Neuron (in vitro differentiated cells): ENCODE measurements around the gene TCF7L1.

Experiments used
- H2AFZ ChIP-seq: one replicate; pipeline ENCODE4 v1.6.1; 2013; ENCODE audit warnings: low read depth, mild to moderate bottlenecking, inconsistent platforms, low read length, moderate library complexity
- H3K27me3 ChIP-seq: one replicate; pipeline ENCODE4 v1.6.1; 2013; ENCODE audit warnings: low read length; ENCODE audit not compliant: insufficient read depth
- H3K36me3 ChIP-seq: one replicate; pipeline ENCODE4 v1.6.1; 2013; ENCODE audit warnings: low read length; ENCODE audit not compliant: insufficient read depth
- H3K4me1 ChIP-seq: one replicate; pipeline ENCODE4 v1.6.1; 2013; ENCODE audit warnings: low read length; ENCODE audit not compliant: insufficient read depth
- H3K4me3 ChIP-seq: 2 replicates; pipeline ENCODE4 v1.5.1; 2013; ENCODE audit warnings: mild to moderate bottlenecking, low read length, moderate library complexity
- H3K9me3 ChIP-seq: one replicate; pipeline ENCODE4 v1.6.1; 2013; ENCODE audit warnings: low read length

Gene TCF7L1

GRCh38 chr2:85283641-85284040, 150.4 kb downstream of the TCF7L1 start:
- no peaks in the 10 kb centered on the region for H3K9me3 ChIP-seq
- H3K36me3 ChIP-seq: peaks cover 27% of the 10 kb centered on the region
- H3K4me3 ChIP-seq: no peak overlapping the region
- H3K27me3 ChIP-seq: no peaks in the 10 kb centered on the region
- no peak overlapping the region for H2AFZ ChIP-seq
- H3K4me1 ChIP-seq: peaks cover 2% of the 10 kb centered on the region

- H3K36me3 ChIP-seq: peaks cover 36% of the 10 kb centered on the region
- H3K27me3 ChIP-seq: no peaks in the 10 kb centered on the region
- peaks cover 2% of the 10 kb centered on the region for H3K4me1 ChIP-seq
Measured at GRCh38 chr2:85286918-85287317, 153.7 kb downstream of the TCF7L1 start.

GRCh38 chr2:85287721-85288120, 154.5 kb downstream of the TCF7L1 start:
- Histone ChIP-seq H3K4me1 (peaks cover 2% of the 10 kb centered on the region), H3K9me3 (no peaks in the 10 kb centered on the region), H3K27me3 (no peaks in the 10 kb centered on the region), H3K4me3 (no peak overlapping the region), H3K36me3 (peaks cover 36% of the 10 kb centered on the region), H2AFZ (no peak overlapping the region)

More at GRCh38 chr2:85286918-85287317, 153.7 kb downstream of the TCF7L1 start:
- H3K9me3 ChIP-seq: no peaks in the 10 kb centered on the region
- H2AFZ ChIP-seq: no peak overlapping the region
- H3K4me3 ChIP-seq: no peak overlapping the region

GRCh38 chr2:85288244-85288725, 155.1 kb downstream of the TCF7L1 start:
- H2AFZ ChIP-seq: no peak overlapping the region
- no peaks in the 10 kb centered on the region for H3K9me3 ChIP-seq
- H3K4me3 ChIP-seq: no peak overlapping the region
- H3K4me1 ChIP-seq: peaks cover 2% of the 10 kb centered on the region
- peaks cover 35% of the 10 kb centered on the region for H3K36me3 ChIP-seq
- H3K27me3 ChIP-seq: no peaks in the 10 kb centered on the region

GRCh38 chr2:85291425-85292023, 158.3 kb downstream of the TCF7L1 start:
- no peaks in the 10 kb centered on the region for H3K27me3 ChIP-seq
- peaks cover 28% of the 10 kb centered on the region for H3K36me3 ChIP-seq
- no peak overlapping the region for H3K4me3 ChIP-seq
- H2AFZ ChIP-seq: no peak overlapping the region
- no peaks in the 10 kb centered on the region for H3K4me1 ChIP-seq
- no peaks in the 10 kb centered on the region for H3K9me3 ChIP-seq

GRCh38 chr2:85302121-85302520, 168.9 kb downstream of the TCF7L1 start:
- no peak overlapping the region for H2AFZ ChIP-seq
- no peak overlapping the region for H3K4me3 ChIP-seq
- H3K36me3 ChIP-seq: peaks cover 40% of the 10 kb centered on the region
- no peaks in the 10 kb centered on the region for H3K9me3 ChIP-seq
- no peaks in the 10 kb centered on the region for H3K4me1 ChIP-seq
- H3K27me3 ChIP-seq: no peaks in the 10 kb centered on the region

- H3K27me3 ChIP-seq: no peaks in the 10 kb centered on the region
Measured at GRCh38 chr2:85303780-85304531, 170.8 kb downstream of the TCF7L1 start.

GRCh38 chr2:85307527-85307897, 174.3 kb downstream of the TCF7L1 start:
- Histone ChIP-seq H3K4me3 (no peak overlapping the region), H3K9me3 (no peaks in the 10 kb centered on the region), H3K36me3 (peaks cover 62% of the 10 kb centered on the region), H3K27me3 (no peaks in the 10 kb centered on the region), H3K4me1 (no peaks in the 10 kb centered on the region), H2AFZ (no peak overlapping the region)

More at GRCh38 chr2:85303780-85304531, 170.8 kb downstream of the TCF7L1 start:
- Histone ChIP-seq H2AFZ (no peak overlapping the region), H3K36me3 (peaks cover 55% of the 10 kb centered on the region), H3K9me3 (no peaks in the 10 kb centered on the region), H3K4me1 (no peaks in the 10 kb centered on the region), H3K4me3 (no peak overlapping the region)

- H3K4me1 ChIP-seq: no peaks in the 10 kb centered on the region
- no peak overlapping the region for H3K4me3 ChIP-seq
- no peaks in the 10 kb centered on the region for H3K9me3 ChIP-seq
- no peaks in the 10 kb centered on the region for H3K27me3 ChIP-seq
- no peak overlapping the region for H2AFZ ChIP-seq
- H3K36me3 ChIP-seq: peaks cover 59% of the 10 kb centered on the region
Measured at GRCh38 chr2:85308201-85308600, 175.0 kb downstream of the TCF7L1 start.

- Histone ChIP-seq H2AFZ (no peak overlapping the region), H3K4me3 (no peak overlapping the region), H3K27me3 (no peaks in the 10 kb centered on the region), H3K9me3 (no peaks in the 10 kb centered on the region), H3K4me1 (no peaks in the 10 kb centered on the region), H3K36me3 (peaks cover 51% of the 10 kb centered on the region)
Measured at GRCh38 chr2:85308896-85309555, 175.8 kb downstream of the TCF7L1 start.

GRCh38 chr2:85309699-85310321, 176.6 kb downstream of the TCF7L1 start:
- no peaks in the 10 kb centered on the region for H3K9me3 ChIP-seq
- H2AFZ ChIP-seq: no peak overlapping the region
- no peaks in the 10 kb centered on the region for H3K4me1 ChIP-seq
- H3K36me3 ChIP-seq: peaks cover 44% of the 10 kb centered on the region
- no peaks in the 10 kb centered on the region for H3K27me3 ChIP-seq
- H3K4me3 ChIP-seq: no peak overlapping the region

GRCh38 chr2:85310330-85310729, 177.1 kb downstream of the TCF7L1 start:
- Histone ChIP-seq H3K9me3 (no peaks in the 10 kb centered on the region), H3K4me1 (no peaks in the 10 kb centered on the region), H3K27me3 (no peaks in the 10 kb centered on the region), H2AFZ (no peak overlapping the region), H3K36me3 (peaks cover 41% of the 10 kb centered on the region), H3K4me3 (no peak overlapping the region)

- H2AFZ ChIP-seq: no peak overlapping the region
- H3K27me3 ChIP-seq: no peaks in the 10 kb centered on the region
- H3K4me3 ChIP-seq: no peak overlapping the region
- peaks cover 34% of the 10 kb centered on the region for H3K36me3 ChIP-seq
- H3K9me3 ChIP-seq: no peaks in the 10 kb centered on the region
- H3K4me1 ChIP-seq: no peaks in the 10 kb centered on the region
Measured at GRCh38 chr2:85312404-85312803, 179.2 kb downstream of the TCF7L1 start.
